Measurements from ENCODE around the gene MS4A6E.

MS4A6E gene

GRCh38 chr11:60370811-60371298, 43.8 kb downstream of the MS4A6E start:
- no peaks in the 10 kb centered on the region for H3K9me2 ChIP-seq (replicated peaks; ENCODE audit: low read depth, low read length)
- TF ChIP-seq EZH2phosphoT487 (IDR thresholded peaks at IDR 0.05; ENCODE audit: borderline replicate concordance): no peak
- TF ChIP-seq CTCF (conservative IDR thresholded peaks at IDR 0.05; ENCODE audit: low read length): no peak
- no peak overlapping the region for H3K4me2 ChIP-seq (ENCODE audit: low read depth, low read length, poor library complexity, severe bottlenecking)
- H2AFZ ChIP-seq (ENCODE audit: low read length): no peak overlapping the region
- H3K9ac ChIP-seq (ENCODE audit: low read depth, low read length, poor library complexity, severe bottlenecking): no peak overlapping the region
- no peaks in the 10 kb centered on the region for H3K27me3 ChIP-seq (ENCODE audit: insufficient read depth, low read length, poor library complexity, severe bottlenecking)
- no peaks in the 10 kb centered on the region for H4K20me1 ChIP-seq (ENCODE audit: insufficient read depth, low read length, poor library complexity, severe bottlenecking)
- peaks cover 28% of the 10 kb centered on the region for H3K4me1 ChIP-seq (ENCODE audit: insufficient read depth, low read length, poor library complexity, severe bottlenecking)
- no peaks in the 10 kb centered on the region for H3K36me3 ChIP-seq (ENCODE audit: insufficient read depth, low read length)
- no peaks in the 10 kb centered on the region for H3K9me3 ChIP-seq (ENCODE audit: insufficient read depth, low read depth, low read length)
- no peaks in the 10 kb centered on the region for H3F3A ChIP-seq (ENCODE audit: low read depth)
- H3K79me2 ChIP-seq (ENCODE audit: insufficient read depth, low read length): no peaks in the 10 kb centered on the region
- no peak overlapping the region for H3K4me3 ChIP-seq (ENCODE audit: low read length, poor library complexity, severe bottlenecking)

- H3K27me3 ChIP-seq (ENCODE audit: insufficient read depth, low read length, poor library complexity, severe bottlenecking): no peaks in the 10 kb centered on the region
- no peaks in the 10 kb centered on the region for H3K9me2 ChIP-seq (replicated peaks; ENCODE audit: low read depth, low read length)
- no peak overlapping the region for H3K4me3 ChIP-seq (ENCODE audit: low read length, poor library complexity, severe bottlenecking)
- no peaks in the 10 kb centered on the region for H3K9me3 ChIP-seq (ENCODE audit: insufficient read depth, low read depth, low read length)
- peak overlapping the region; percentile 4 for H3K4me2 ChIP-seq (ENCODE audit: low read depth, low read length, poor library complexity, severe bottlenecking)
- H3K79me2 ChIP-seq (ENCODE audit: insufficient read depth, low read length): no peaks in the 10 kb centered on the region
- no peaks in the 10 kb centered on the region for H4K20me1 ChIP-seq (ENCODE audit: insufficient read depth, low read length, poor library complexity, severe bottlenecking)
- no peaks in the 10 kb centered on the region for H3F3A ChIP-seq (ENCODE audit: low read depth)
- no peaks in the 10 kb centered on the region for H3K36me3 ChIP-seq (ENCODE audit: insufficient read depth, low read length)
- H3K9ac ChIP-seq (ENCODE audit: low read depth, low read length, poor library complexity, severe bottlenecking): no peak overlapping the region
- peaks cover 32% of the 10 kb centered on the region for H3K4me1 ChIP-seq (ENCODE audit: insufficient read depth, low read length, poor library complexity, severe bottlenecking)
- TF ChIP-seq EZH2phosphoT487 (IDR thresholded peaks at IDR 0.05; ENCODE audit: borderline replicate concordance) (no peak), CTCF (conservative IDR thresholded peaks at IDR 0.05; ENCODE audit: low read length) (no peak)
- H2AFZ ChIP-seq (ENCODE audit: low read length): no peak overlapping the region
These were observed 44.3 kb downstream of the MS4A6E start for GRCh38 chr11:60371386-60371785.

GRCh38 chr11:60371854-60372253, 44.8 kb downstream of the MS4A6E start:
- Histone ChIP-seq H3K27me3 (ENCODE audit: insufficient read depth, low read length, poor library complexity, severe bottlenecking) (no peaks in the 10 kb centered on the region), H3K4me2 (ENCODE audit: low read depth, low read length, poor library complexity, severe bottlenecking) (peak overlapping the region; percentile 4), H3K79me2 (ENCODE audit: insufficient read depth, low read length) (no peaks in the 10 kb centered on the region), H3K9me2 (replicated peaks; ENCODE audit: low read depth, low read length) (no peaks in the 10 kb centered on the region), H3K9ac (ENCODE audit: low read depth, low read length, poor library complexity, severe bottlenecking) (no peak overlapping the region), H4K20me1 (ENCODE audit: insufficient read depth, low read length, poor library complexity, severe bottlenecking) (no peaks in the 10 kb centered on the region), H2AFZ (ENCODE audit: low read length) (no peak overlapping the region), H3K4me1 (ENCODE audit: insufficient read depth, low read length, poor library complexity, severe bottlenecking) (peaks cover 36% of the 10 kb centered on the region), H3K4me3 (ENCODE audit: low read length, poor library complexity, severe bottlenecking) (no peak overlapping the region), H3K9me3 (ENCODE audit: insufficient read depth, low read depth, low read length) (no peaks in the 10 kb centered on the region), H3K36me3 (ENCODE audit: insufficient read depth, low read length) (no peaks in the 10 kb centered on the region), H3F3A (ENCODE audit: low read depth) (no peaks in the 10 kb centered on the region)
- no peak for TF ChIP-seq EZH2phosphoT487 (IDR thresholded peaks at IDR 0.05; ENCODE audit: borderline replicate concordance)
- TF ChIP-seq CTCF (conservative IDR thresholded peaks at IDR 0.05; ENCODE audit: low read length): no peak

Data from Loucy (cell line).